Gastroesophageal sphincter (tissue), 3 donors: ENCODE data around the gene TXLNB.

Experiments
- CTCF ChIP-seq, 4 experiments: fragments of 200-600 bp in 2 of 4; fragments of 450-650 bp in 2 of 4; sonication (generic) in 1 of 4; IDR thresholded peaks; one replicate each; pipeline ENCODE4 v1.5.1; 2017 to 2019; ENCODE audit warnings: antibody characterized with exemption in 4 of 4, mild to moderate bottlenecking in 2 of 4, moderate library complexity in 2 of 4
- EP300 ChIP-seq: sonication (generic); formaldehyde crosslinking; IDR thresholded peaks from one replicate; pipeline ENCODE4 v1.6.1; 2017; ENCODE audit warnings: antibody characterized with exemption, mild to moderate bottlenecking
- POLR2A ChIP-seq, 2 donors: fragments of 450-650 bp; IDR thresholded peaks; one replicate each; pipeline ENCODE4 v1.6.1; 2017; ENCODE audit warnings: antibody characterized with exemption in 2 of 2, mild to moderate bottlenecking in 2 of 2, moderate library complexity in 1 of 2

DNA sequence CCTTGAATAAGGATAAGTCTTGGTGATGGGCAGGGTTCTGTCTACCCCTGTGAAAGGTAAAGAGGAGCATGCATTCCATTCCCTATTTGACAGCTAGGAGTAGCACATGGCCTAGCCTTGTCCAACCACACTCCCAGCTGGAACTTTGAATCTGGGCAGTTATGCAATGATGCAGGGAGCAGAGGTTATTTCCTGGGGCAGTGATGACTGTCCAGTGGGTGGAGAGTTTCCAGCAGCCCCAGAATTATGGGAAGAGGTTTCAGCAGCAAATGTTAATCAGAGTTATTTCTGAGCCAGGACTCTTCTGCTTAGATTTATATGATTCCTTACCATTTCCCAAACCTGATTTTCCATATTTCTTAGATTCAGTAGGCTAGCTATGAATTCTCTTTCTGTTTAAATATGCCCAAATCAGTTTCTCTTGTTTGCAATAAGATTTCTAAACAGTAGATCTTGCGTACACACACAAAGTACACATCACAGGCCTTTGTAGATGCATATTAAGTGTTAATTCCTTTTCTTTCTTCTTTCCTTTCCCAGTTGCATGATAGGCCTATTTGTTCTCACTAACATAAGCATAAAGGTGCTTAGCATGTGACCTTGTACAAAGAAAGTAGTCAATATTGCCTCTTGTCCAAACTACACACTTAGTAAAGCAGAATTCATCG is 17.3 kb upstream of the TXLNB start:
- no peak for TF ChIP-seq POLR2A (IDR thresholded peaks at IDR 0.05)
- no peak for TF ChIP-seq CTCF (IDR thresholded peaks at IDR 0.05)
- TF ChIP-seq EP300 = no peak
